Germinal center (tissue), 1 donor: ENCODE data around the gene FMO1.
A peak's percentile ranks its signal among the peaks of the same experiment; 100 is the strongest.
"Not testable (repeated sequence)": the region's sequence is repeated elsewhere in the genome, so short reads cannot be mapped to it uniquely, and the experiment has no call there.

Source experiments
- DNase-seq: peaks from one replicate; pipeline ENCODE4 v3.0.0; 2012; ENCODE audit warnings: mixed read lengths, low spot score

FMO1 gene, protein sequence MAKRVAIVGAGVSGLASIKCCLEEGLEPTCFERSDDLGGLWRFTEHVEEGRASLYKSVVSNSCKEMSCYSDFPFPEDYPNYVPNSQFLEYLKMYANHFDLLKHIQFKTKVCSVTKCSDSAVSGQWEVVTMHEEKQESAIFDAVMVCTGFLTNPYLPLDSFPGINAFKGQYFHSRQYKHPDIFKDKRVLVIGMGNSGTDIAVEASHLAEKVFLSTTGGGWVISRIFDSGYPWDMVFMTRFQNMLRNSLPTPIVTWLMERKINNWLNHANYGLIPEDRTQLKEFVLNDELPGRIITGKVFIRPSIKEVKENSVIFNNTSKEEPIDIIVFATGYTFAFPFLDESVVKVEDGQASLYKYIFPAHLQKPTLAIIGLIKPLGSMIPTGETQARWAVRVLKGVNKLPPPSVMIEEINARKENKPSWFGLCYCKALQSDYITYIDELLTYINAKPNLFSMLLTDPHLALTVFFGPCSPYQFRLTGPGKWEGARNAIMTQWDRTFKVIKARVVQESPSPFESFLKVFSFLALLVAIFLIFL

DNA sequence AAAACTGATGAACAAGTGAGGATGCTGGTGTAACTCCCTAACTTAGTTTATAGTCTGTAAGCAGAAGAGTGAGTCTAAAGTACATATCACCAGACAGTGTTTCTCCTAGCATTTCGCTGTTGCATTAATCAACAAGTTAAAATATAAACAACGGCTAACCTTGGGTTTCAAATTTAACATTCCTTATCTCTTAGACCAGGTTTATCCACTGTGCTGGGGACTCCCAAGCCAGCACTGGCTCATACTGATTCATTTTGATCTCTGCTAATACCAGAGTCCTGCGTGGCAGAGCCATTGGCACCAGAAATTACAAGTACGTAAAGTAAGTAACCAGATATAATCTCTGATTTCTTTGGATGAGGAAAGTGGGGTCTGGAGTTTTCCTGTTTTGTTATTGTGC lies at the start of gene FMO1:
TSS of gene FMO1 (plus strand) at position 193 of the 400 bp plus-strand sequence. CDS start 9,594 bp downstream, outside the sequence.
- DNase-seq: no peak

DNA sequence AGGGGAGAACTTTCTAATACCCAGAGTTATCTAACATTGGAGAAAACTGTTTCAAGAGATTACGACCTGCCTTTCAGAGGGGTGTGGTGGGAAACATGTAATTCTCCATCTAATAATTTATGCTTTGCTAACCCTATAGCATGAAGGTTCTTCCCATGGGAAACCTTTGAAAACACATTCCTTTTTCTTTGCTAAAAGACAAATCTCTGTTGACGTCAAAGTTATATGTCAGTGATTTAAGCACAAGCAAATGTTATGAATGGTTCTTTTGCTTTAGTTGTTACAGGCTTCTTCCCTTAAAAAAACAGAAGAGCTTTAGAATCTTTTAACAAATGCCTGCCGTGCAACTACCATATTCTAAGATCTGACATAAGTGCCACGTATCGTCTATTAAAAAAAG lies 44.0 kb upstream of the FMO1 start:
- no peak for DNase-seq

DNA sequence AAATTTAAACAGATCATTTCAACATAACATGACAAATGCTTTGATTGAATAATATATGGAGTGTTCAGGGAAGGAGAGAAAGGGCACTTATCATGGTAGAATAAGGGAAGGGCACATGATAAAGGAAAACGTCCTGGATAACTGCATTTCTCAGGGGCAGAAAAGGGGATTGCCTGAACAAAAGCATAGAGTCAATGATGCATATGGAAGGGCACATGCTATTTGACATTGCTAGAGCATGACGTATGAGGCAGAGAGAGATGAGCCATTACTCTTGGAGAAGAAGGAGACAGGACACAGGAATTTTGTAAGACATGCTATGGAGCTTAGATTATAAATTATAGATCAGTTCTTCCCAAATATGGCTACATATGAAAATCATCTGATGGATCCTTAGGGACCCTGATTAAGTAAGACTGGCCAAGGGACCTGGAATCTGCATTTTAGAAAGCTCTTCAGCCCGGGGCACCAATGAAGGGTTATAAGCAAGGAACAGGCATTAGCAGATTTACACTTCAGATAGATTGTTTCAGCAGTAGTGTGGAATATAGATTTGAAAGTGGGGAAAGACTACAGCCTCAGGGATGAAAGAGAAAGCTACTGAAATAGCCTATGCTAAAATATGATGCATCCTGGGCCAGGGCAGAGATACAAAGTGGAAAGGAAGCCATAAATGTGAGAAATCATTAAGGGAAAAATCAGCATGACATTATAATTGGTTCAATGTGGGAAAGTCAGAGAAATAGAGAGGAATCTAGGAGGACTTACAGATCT lies 41.9 kb upstream of the FMO1 start:
- DNase-seq: no peak

DNA sequence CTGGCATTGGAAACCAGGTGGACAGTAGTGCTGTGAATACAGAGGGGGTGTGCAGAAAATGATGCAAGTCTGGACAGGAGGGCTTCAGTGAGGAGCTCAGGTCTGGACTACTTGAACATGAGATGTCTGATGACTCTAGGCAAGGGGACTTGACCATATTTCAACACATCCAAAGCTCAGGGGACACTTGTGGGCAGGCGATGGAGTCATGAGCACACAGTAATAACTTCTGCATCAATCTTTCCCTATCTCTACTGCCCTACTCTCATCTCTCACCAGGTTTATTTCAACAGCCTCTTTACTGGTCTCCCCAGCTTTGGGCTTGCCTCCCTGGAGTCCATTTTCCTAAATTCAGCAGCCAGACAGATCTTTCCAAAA lies 41.3 kb upstream of the FMO1 start:
- DNase-seq: no peak

DNA sequence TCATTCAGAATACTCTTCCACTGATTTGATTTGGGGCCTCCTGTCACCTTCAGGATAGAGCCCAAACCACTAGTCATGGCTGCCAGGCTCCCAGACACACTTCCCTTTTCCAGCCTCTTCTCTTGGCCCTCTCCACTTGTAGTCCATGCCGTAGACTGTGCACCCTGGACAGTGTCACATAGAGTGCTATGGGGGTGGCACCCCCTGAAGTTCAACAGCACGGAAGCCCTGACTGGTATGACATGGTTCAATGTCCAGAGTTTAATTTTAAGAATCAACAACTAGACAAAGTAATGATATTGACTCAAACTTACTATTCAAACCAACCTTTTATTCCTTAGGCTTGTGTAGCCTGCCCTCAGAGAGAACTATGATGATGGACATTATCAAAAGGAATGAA lies 40.9 kb upstream of the FMO1 start:
- no peak for DNase-seq

DNA sequence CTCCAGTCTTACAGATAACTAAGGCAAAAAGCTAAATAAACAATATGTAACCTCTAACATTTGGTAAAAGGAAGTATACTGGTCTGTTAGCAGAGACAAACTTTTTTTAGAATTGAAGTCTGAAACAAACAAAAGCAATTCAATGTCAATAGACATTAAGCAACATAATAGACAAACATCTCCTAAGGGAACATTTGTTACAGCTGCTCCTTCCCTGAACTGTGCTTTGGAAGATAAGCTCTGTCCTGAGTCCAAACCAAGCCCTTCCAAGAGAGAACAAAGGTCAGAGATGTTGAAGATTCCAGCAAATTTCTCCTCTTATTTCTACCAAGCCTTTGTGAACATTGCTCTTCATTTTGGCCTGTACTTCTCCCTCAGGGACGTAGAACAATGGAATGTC lies 37.9 kb upstream of the FMO1 start:
- no peak for DNase-seq

DNA sequence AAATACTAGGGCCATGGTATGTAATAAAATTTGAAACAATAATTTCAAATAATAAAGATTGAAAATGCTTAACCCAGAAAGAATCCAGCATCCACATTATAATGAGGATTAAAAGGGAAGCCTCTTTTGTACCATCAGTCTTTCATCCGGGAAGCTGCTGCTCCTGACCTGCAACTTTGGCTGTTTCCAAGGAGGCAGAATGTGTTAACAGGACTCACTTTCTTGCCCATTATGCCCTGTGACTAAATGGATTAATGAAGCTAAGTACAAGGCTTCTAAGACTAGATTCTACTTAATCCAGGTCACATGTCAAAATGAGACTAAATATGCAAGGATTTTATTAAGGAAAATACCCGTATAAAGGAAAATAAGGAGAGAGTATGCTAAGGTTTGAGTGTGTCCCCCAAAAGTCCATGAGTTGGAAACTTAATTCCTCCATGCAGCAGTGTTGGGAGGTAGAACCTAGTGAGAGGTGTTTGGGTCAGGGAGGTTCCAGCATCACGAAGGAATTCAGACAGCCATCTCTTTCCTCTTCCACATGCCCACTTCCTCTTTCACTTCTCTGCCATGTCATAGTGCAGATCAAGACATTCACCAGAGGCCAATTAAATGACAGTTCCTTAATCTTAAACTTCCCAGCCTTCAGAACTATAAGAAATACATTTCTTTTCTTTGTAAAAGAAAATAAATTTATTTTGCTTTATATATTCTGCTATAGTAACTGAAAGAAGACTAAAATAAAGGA lies 35.5 kb upstream of the FMO1 start:
- DNase-seq: peak; percentile 25

DNA sequence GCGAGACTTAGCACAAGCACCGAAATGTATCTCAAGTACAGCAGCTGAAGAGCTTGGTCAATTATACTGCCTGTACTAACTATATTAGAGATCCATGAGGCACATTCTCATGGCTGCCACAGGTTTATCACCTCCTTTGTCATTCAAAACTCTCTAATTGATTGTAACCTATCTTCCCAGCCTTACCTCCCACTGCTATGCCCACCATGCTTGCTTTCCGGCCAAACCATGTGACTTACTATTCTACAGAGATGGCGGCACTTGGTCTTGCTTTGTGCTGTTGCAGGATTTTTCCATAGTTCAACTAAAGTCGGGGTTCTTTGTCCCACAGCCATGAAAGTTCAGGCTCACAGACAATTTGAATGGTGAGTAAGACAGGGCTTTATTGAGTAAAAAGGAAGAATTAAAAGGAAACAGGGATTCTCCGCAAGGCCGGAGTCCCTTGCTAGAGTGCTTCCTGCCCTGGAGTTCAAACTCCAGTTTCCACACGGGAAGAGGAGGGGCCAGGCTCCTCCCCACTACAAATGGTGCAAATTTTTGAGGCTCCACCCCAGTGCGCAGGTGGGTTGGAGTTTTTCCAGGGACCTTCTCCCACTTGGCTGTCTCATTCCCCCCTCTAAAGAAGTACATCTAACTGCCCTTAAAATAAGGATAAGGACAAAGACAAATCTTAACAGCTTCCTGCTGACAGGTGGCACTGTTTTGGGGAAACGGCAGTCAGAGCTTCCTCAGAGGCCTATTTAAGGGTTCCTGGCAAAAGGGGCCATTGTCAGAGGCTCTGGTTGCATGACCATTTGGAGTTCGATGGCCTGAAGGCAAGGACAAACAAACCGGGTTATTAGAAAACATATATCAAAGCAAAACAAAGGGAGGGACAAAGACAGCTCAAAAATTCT lies 34.5 kb upstream of the FMO1 start:
- no peak for DNase-seq

DNA sequence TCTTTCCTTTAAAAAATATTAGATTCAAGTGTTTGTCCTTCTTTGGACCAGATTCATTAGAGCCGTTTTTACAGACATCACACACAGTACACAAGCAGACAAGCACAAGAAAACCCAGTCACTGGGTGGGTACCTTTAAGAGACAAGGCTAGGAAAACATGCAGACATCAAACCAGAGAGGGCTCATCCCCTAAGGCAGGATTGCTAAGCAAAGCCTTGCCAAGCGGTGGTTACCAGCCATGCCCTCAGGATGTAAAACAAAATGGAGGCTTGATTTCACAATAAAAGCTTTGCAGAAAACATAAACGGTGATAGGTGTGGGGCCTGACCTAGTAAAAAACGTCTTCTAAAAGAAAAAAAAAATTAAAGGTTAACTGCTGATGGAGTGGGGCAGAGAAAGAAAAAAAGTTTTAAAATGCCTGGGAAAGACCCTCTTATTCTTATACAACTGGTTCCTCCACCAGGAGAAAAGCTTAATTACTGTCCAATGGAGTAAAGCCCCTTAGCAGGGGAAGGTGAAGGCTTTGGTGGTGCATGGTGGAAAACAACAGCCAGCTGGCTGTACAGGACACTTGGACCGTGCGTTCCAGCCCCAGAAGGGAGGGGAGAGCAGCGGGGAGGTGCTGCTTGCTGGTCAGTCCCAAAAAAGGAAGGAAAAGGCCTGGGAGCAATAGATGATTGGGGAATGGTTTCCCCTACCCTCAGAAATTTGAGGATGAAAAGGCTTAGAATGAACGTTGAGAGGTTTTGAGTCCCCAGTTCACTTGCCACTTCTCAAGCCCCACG lies 30.4 kb upstream of the FMO1 start:
- DNase-seq: no peak

DNA sequence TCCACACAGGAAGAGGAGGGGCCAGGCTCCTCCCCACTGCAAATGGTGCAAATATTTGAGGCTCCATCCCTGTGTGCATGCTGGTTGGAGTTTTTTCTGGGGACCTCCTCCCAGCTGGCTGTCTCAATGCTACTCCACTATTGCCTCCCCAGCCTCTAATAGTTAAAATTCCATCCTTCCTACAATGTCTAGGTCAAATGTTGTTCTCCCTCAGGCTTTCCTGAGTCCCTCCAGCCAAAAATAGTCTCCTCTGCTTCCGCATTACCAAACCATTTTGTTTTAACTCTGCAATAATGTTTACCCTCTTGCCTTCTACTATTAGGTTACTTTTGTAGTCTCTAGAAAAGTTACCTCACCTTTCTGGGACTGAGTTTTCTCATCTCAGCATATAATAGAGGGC lies 29.6 kb upstream of the FMO1 start:
- no peak for DNase-seq

DNA sequence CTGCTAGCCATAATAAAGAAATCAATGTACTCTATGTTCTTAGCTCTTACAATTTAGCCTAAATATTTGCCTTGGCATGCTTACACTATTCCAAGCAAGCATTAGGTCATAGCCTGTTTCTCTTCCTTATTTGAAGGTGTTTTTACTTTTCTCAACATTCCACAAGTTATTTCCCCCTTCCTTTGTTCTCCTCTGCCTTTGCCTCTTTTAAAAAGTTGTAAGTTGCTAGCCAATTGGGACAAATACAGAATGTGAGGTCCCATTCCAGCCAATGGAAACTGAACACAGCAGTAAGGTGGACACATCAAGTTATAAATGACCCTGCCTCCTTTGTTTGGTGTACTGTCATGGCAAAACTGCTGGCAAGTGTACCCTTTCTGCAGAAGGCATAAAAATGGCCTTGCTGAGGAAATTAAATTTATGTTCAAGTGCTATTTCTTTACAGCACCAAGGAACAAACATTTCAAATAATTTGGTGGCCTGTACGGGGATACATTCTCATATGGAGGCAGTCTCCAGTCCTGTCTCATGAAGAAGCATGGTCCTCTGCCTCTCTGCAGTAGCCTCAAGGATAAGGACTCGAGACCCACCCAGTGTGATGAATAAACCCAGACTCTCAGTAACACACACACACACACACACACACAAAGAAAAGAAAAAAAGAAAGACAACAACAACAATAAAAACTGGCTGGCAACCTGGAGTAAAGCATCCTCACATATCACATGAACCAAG lies 28.8 kb upstream of the FMO1 start:
- DNase-seq: no peak

DNA sequence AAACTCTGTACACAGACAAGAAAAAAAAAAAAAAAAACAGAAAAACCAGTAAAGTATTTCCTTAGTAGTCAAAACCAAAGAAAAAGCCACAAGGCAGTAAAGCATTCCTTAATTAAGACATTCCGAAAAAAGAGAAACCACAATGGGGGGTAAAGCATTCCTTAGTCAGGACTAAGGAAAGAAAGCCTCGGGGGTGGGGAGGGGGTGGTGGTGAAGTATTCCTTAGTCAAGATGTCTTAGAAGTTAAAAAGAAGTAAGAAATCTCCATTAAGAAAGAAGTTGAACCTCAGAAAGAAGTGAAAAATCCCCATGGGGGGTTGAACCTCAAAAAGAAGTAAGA lies 28.2 kb upstream of the FMO1 start:
- no peak for DNase-seq

DNA sequence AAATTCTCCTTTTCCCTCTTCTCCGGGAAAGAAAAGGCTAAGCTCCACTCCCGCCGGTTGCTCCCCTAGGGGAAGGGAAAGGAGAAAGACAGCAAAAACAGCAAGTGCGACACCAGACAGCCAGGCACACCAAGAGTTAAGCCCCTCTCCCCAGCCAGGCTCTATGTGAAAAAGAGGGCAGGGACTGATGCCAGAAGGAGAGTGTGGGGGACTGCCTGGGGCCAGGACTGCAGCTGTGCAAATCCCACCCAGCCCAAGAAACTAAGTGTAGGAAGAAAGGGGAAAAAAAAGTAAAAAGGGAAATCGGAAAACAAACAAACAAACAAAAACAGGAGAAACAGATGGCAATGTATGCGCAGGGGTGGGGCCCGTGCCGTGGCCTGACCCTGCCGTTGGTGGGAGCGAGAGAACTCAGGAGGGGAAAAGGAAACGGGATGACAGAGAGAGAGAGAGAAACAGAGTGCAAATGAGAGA lies 27.7 kb upstream of the FMO1 start:
- no peak for DNase-seq

DNA sequence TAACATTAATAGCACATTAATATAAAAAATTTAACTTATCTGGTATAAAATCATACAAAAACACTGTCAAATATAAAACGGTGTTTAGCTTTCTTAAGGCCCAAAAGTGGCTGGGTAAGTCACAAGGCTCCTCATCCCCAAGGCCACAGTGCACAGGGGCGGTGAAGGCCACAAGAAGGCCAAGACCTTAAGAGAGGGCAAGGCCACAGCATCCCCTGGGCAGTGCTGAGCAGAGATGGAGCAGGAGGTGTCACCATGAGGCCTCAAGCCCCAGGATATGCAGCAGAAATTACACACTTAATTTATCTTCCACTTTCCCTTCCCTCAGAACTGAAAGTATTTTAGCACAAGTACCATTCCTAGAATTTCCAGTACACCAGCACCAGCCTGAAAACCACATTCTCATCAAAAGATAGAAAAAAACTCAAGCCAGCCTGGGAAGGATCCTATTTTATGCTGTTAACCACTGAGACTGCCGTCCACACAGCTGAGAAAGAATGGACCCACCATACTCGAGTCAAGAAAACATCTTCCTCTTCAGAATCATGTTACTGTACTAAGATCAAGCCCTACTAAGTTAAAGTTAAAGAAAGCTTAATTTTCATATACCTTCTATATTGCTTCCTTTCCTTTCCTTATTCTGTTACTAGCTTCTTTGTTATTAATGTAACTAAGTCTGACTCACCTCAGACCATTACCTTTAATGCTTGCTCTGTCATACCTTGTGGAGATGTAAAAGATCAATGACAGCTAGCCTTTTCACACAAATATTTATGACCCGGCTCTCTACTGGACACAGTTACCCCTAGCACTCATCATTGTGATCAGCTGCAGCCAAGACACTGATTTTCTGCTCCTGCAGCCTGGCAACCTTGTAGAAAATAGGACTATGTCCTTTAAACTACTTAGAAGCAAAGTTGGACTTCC lies 26.4 kb upstream of the FMO1 start:
- no peak for DNase-seq

DNA sequence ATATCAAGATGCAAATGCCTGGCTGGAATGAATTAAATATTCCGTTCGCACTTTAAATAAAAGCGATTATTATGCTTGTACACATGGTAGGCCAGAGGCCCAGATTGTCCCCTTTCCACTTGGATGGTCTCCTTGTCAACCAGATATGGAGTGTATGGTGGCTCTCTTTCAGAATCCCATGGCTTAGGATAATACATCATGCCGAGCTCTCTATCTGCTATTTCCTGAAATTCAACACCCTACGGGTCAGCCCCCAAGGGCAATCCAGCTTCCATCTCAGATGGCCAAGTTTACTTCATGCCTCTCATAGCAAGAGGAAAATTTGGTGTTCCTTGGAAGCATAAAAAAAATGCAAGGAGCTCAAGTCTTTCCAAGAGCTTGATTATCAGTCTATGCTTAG lies 25.4 kb upstream of the FMO1 start:
- DNase-seq: no peak

DNA sequence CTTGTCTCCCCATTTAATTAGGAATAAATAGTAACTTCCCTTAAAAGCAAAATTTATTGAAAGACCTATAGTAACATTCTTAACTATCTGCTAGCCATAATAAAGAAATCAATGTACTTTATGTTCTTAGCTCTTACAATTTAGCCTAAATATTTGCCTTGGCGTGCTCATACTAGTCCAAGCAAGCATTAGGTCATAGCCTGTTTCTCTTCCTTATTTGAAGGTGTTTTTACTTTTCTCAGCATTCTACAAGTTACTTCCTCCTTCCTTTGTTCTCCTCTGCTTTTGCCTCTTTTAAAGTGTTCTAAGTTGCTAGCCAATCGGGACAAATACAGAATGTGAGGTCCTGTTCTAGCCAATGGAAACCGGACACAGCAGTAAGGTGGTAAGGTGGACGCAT lies 24.0 kb upstream of the FMO1 start:
- DNase-seq: not testable (repeated sequence)

DNA sequence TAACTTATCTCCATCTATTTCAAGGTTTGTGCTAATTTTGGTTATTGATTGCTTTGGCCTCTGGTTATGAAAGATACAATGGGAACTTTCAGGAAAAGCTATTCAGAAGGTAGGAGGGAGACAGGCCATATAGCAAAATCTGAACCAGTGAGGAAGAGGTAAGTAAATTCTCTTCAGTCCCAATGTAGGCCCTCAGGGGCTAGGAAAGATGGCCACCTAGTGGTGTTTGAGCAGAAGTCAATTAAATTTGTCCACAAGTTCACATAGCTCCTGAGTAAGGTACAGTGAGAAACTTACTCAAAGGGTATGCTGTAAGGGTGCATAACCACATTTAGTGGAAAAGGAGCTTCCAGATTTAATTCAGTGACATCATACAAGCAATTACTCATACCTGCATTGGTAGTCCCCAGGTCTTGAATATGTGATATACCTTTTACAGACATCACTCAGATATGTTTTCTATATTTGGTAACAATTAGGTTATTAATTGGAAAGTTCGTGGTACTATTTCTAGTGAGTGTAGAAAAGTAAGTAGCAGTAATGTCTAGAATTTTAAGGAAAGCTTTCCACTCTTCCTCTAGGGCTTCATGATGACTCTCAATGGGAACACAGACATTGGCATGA lies 21.4 kb upstream of the FMO1 start:
- DNase-seq: peak; percentile 63

DNA sequence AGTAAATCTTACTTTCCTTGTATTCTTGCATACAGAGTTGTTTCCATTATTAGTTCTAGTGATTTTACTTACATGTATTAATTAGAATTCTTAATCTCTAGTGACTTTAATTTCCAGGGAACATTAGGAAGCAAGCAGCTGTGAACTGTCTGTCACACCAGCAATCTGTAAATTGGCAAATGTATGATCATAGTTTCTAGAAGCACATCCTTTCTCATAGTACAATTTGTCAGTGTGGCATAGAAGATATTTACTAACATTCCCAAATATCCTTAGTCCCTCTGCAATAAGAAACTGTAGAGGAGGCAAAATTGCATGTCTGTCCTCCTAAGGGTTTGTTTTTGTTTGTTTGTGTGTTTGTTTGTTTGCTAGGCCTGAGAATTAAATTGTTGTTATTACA lies 17.0 kb upstream of the FMO1 start:
- DNase-seq: no peak
